GF-D8 (cell line): ENCODE data around the gene DHRSX.

Source experiments
- DNase-seq: peaks from one replicate; lab custom pipeline; 2025; lab: John Stamatoyannopoulos, UW

Gene DHRSX

GRCh38 chrX:2193273-2193592 is 307.5 kb downstream of the DHRSX start:
- DNase-seq = no peak

- DNase-seq = no peak
Measured at GRCh38 chrX:2192584-2193272, 308.0 kb downstream of the DHRSX start.

GRCh38 chrX:2188840-2189239 is 311.9 kb downstream of the DHRSX start:
- no peak for DNase-seq

- DNase-seq = no peak
Measured at GRCh38 chrX:2188330-2188792, 312.4 kb downstream of the DHRSX start.

- no peak for DNase-seq
Measured at GRCh38 chrX:2187352-2188115, 313.2 kb downstream of the DHRSX start.

GRCh38 chrX:2185341-2186082 is 315.3 kb downstream of the DHRSX start:
- DNase-seq = no peak

GRCh38 chrX:2184089-2184488 is 316.7 kb downstream of the DHRSX start:
- no peak for DNase-seq

GRCh38 chrX:2183193-2183725 is 317.5 kb downstream of the DHRSX start:
- no peak for DNase-seq

GRCh38 chrX:2177541-2177940 is 323.2 kb downstream of the DHRSX start:
- DNase-seq = no peak

- no peak for DNase-seq
Measured at GRCh38 chrX:2176733-2177132, 324.0 kb downstream of the DHRSX start.

GRCh38 chrX:2176274-2176673 is 324.5 kb downstream of the DHRSX start:
- DNase-seq = no peak

- no peak for DNase-seq
Measured at GRCh38 chrX:2172359-2172758, 328.4 kb downstream of the DHRSX start.
